A549 treated with ZK216348 at 1 μM for 4 hours (cell line): ENCODE measurements around the gene SPATA12. TPM values are rescaled to one million over a fixed set of nuclear protein-coding genes. Genes with fewer than 3 reads are reported as not detected.

Experiments
- total RNA-seq: library from RNA; stranded (reverse); fragments of 200-300 nt; extraction: Qiagen RNA extraction; gene quantifications from 5 replicates; pipeline ENCODE4 v1.2.3, GENCODE V29; 2022; ENCODE audit warnings: low read depth

The SPATA12 gene, protein sequence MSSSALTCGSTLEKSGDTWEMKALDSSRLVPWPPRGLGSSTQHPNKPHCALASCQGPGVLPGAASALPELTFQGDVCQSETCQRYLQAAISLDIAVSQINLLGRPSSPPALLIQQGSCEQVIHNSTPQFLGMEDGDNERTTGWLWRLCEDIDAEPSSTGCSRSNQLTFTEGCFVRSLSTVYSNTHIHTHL
- 0.20 to 0.55 TPM (median 0.40 TPM) in 5 replicates for total RNA-seq

GRCh38 chr3:57060089-57060821 lies at the start of gene SPATA12:
TSS of gene SPATA12 (plus strand) at chr3:57060664. CDS start at chr3:57073695, 13,031 bp downstream.

Other genes starting within 250 kb of the SPATA12 start
- 0.56 to 1.8 TPM (median 1.00 TPM) in 5 replicates for gene IL17RD, start 104.7 kb downstream of the SPATA12 start, total RNA-seq
- gene HESX1, start 139.3 kb downstream of the SPATA12 start, total RNA-seq = 0.32 TPM in 1 of 5 replicates, not detected in the others
- gene APPL1, start 167.1 kb downstream of the SPATA12 start, total RNA-seq = 10.5 to 21.0 TPM (median 16.0 TPM) in 5 replicates
- not detected in 5 replicates for gene ASB14, start 232.0 kb downstream of the SPATA12 start, total RNA-seq